PC-3 (cell line): Measurements from ENCODE around the gene ZNF318. TPM values are rescaled to one million over a fixed set of nuclear protein-coding genes. Genes with fewer than 3 reads are reported as not detected.

Source experiments
- ATAC-seq: fragments of 200-7000 bp; cut with Tn5 transposase; 2 replicates; pipeline ENCODE4 v1.9.1; 2020; ENCODE audit warnings: mild to moderate bottlenecking, moderate library complexity
- BruUV-seq: library from RNA; stranded (reverse); fragments of 400-500 nt; replicated peaks from 2 replicates; lab custom pipeline; 2021; lab: Mats Ljungman, UMichigan
- CTCF ChIA-PET: fragments of 300-600 bp; sonication (Branson Sonifier 250); formaldehyde crosslinking; loops from one replicate; lab custom pipeline; 2022; ENCODE audit warnings: antibody characterized with exemption; lab: Charles Lee
- POLR2A ChIA-PET: fragments of 300-600 bp; sonication (Branson Sonifier 250); formaldehyde crosslinking; loops from one replicate; lab custom pipeline; 2022; ENCODE audit warnings: antibody characterized with exemption; ENCODE audit not compliant: unreplicated experiment; lab: Charles Lee
- DNase-seq: peaks from one replicate; pipeline ENCODE4 v3.0.0-alpha.2; 2015
- H2AFZ ChIP-seq: fragments of 300-600 bp; sonication (generic); 2 replicates; pipeline ENCODE4 v1.6.0; 2016; ENCODE audit warnings: antibody characterized with exemption, low read length
- H3F3A ChIP-seq: fragments of 300-600 bp; sonication (generic); one replicate; pipeline ENCODE4 v1.6.0; 2017; ENCODE audit warnings: antibody characterized with exemption, low read length, control low read depth, mild to moderate bottlenecking; ENCODE audit not compliant: unreplicated experiment
- H3K27ac ChIP-seq: fragments of 300-600 bp; sonication (generic); 2 replicates; pipeline ENCODE4 v1.5.1; 2016; ENCODE audit warnings: mild to moderate bottlenecking, low read length
- H3K27me3 ChIP-seq: fragments of 300-600 bp; sonication (generic); 2 replicates; pipeline ENCODE4 v1.6.1; 2016; ENCODE audit warnings: low read length, mixed read lengths
- H3K36me3 ChIP-seq: fragments of 300-600 bp; sonication (generic); 2 replicates; pipeline ENCODE4 v1.6.1; 2016; ENCODE audit warnings: low read depth, mixed run types, low read length, mixed read lengths
- H3K4me1 ChIP-seq: fragments of 300-600 bp; sonication (generic); 2 replicates; pipeline ENCODE4 v1.5.1; 2016; ENCODE audit warnings: low read length; ENCODE audit not compliant: insufficient read depth
- H3K4me2 ChIP-seq: fragments of 300-600 bp; sonication (generic); 2 replicates; pipeline ENCODE4 v1.6.0; 2016; ENCODE audit warnings: low read length
- H3K4me3 ChIP-seq: fragments of 300-600 bp; sonication (generic); 2 replicates; pipeline ENCODE4 v1.5.1; 2016; ENCODE audit warnings: mild to moderate bottlenecking, low read length, mixed read lengths
- H3K79me2 ChIP-seq: fragments of 300-600 bp; sonication (generic); 2 replicates; pipeline ENCODE4 v1.6.1; 2017; ENCODE audit warnings: low read length, mixed read lengths
- H3K9ac ChIP-seq: fragments of 300-600 bp; sonication (generic); 2 replicates; pipeline ENCODE4 v1.6.0; 2016; ENCODE audit warnings: mild to moderate bottlenecking, low read length
- H3K9me2 ChIP-seq: fragments of 300-600 bp; sonication (generic); replicated peaks from 2 replicates; pipeline ENCODE4 v1.6.1; 2016; ENCODE audit warnings: mixed run types, low read length, mixed read lengths
- H3K9me3 ChIP-seq: fragments of 300-600 bp; sonication (generic); 2 replicates; pipeline ENCODE4 v1.6.1; 2016; ENCODE audit warnings: low read length, mixed read lengths
- H4K20me1 ChIP-seq: fragments of 300-600 bp; sonication (generic); 2 replicates; pipeline ENCODE4 v1.6.1; 2016; ENCODE audit warnings: low read length, mixed read lengths
- EZH2 ChIP-seq: fragments of 300-600 bp; sonication (generic); IDR thresholded peaks from one replicate; pipeline ENCODE4 v1.6.1; 2017; ENCODE audit warnings: antibody characterized with exemption, mild to moderate bottlenecking, low read length; ENCODE audit not compliant: unreplicated experiment
- EZH2phosphoT487 ChIP-seq: fragments of 300-600 bp; sonication (generic); IDR thresholded peaks from 2 replicates; pipeline ENCODE4 v1.6.1; 2018; ENCODE audit warnings: mild to moderate bottlenecking, antibody characterized with exemption, low read length, borderline replicate concordance
- intact Hi-C: fragments of 100-400 bp; cut with micrococcal nuclease; formaldehyde crosslinking; loops from 2 replicates; pipeline ENCODE4 v1.9.0; 2023
- total RNA-seq: library from RNA; depleted of rRNA; stranded (reverse); fragments of >200 nt; gene quantifications from 2 replicates; pipeline ENCODE4 v1.2.3, GENCODE V29; 2014
- TF ChIP-seq, protein P1 (sequence below): fragments of 300-600 bp; sonication (generic); conservative IDR thresholded peaks from 2 replicates; pipeline ENCODE4 v1.5.1; 2017; ENCODE audit warnings: antibody characterized with exemption, low read depth, mild to moderate bottlenecking, low read length

Gene ZNF318
- total RNA-seq, 1 experiment from 2014 or later, result 8.2 TPM

- intact Hi-C loops, result loop anchor here (10.0 kb wide), 1 partner anchor 136 kb away; no protein-coding TSS in a partner anchor
- peaks cover 18% of the 10 kb centered on the region for H3K79me2 ChIP-seq
- BruUV-seq, result TSS peak; percentile 51
- peak overlapping the region; percentile 85 for H3K4me2 ChIP-seq
- no peaks in the 10 kb centered on the region for H4K20me1 ChIP-seq
- H3K27me3 ChIP-seq, result no peaks in the 10 kb centered on the region
- no peak overlapping the region for H3K27ac ChIP-seq
- H3K9ac ChIP-seq, result peak overlapping the region; percentile 61
- no peaks in the 10 kb centered on the region for H3F3A ChIP-seq
- ChIA-PET POLR2A (no interaction called here), CTCF (interaction anchor here (0.5 kb wide), 1 partner anchor 17 kb away, joined by 6 read pairs; no protein-coding TSS in a partner anchor)
- peaks cover 22% of the 10 kb centered on the region for H3K4me1 ChIP-seq
- peak; percentile 28 for ATAC-seq
- H3K36me3 ChIP-seq, result 0 out of 2 replicates have a peak, but pooled peaks cover 5% of the 10 kb centered on the region
- peak overlapping the region; percentile 70 for H2AFZ ChIP-seq
- H3K9me2 ChIP-seq, result no peaks in the 10 kb centered on the region
- peak overlapping the region; percentile 94 for H3K4me3 ChIP-seq
- TF ChIP-seq EZH2, result no peak
- TF ChIP-seq, protein P1, sequence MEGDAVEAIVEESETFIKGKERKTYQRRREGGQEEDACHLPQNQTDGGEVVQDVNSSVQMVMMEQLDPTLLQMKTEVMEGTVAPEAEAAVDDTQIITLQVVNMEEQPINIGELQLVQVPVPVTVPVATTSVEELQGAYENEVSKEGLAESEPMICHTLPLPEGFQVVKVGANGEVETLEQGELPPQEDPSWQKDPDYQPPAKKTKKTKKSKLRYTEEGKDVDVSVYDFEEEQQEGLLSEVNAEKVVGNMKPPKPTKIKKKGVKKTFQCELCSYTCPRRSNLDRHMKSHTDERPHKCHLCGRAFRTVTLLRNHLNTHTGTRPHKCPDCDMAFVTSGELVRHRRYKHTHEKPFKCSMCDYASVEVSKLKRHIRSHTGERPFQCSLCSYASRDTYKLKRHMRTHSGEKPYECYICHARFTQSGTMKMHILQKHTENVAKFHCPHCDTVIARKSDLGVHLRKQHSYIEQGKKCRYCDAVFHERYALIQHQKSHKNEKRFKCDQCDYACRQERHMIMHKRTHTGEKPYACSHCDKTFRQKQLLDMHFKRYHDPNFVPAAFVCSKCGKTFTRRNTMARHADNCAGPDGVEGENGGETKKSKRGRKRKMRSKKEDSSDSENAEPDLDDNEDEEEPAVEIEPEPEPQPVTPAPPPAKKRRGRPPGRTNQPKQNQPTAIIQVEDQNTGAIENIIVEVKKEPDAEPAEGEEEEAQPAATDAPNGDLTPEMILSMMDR, result no peak
- no peak for TF ChIP-seq EZH2phosphoT487
- no peaks in the 10 kb centered on the region for H3K9me3 ChIP-seq
- peak; percentile 39 for DNase-seq
These were observed 937 bp downstream of the ZNF318 start for GRCh38 chr6:43368259-43369160.

GRCh38 chr6:43367245-43367984 is 2.0 kb downstream of the ZNF318 start:
- ChIA-PET POLR2A (no interaction called here), CTCF (no interaction called here)
- no peak for ATAC-seq
- Histone ChIP-seq H3K9ac (no peak overlapping the region), H3K4me2 (peak overlapping the region; percentile 85), H3K27ac (no peak overlapping the region), H3K4me3 (peak overlapping the region; percentile 94; the same call in 1 of the 2 replicates), H3F3A (no peaks in the 10 kb centered on the region), H3K27me3 (no peaks in the 10 kb centered on the region), H3K4me1 (peaks cover 22% of the 10 kb centered on the region), H3K79me2 (peaks cover 18% of the 10 kb centered on the region), H3K9me3 (no peaks in the 10 kb centered on the region), H4K20me1 (no peaks in the 10 kb centered on the region), H3K9me2 (no peaks in the 10 kb centered on the region), H2AFZ (no peak overlapping the region), H3K36me3 (peaks cover 5% of the 10 kb centered on the region; the same call in 1 of the 2 replicates)
- intact Hi-C loops, result loop anchor here (10.0 kb wide), 1 partner anchor 137 kb away; no protein-coding TSS in a partner anchor
- BruUV-seq, result no TSS peak
- no peak for DNase-seq
- TF ChIP-seq EZH2phosphoT487, result no peak
- TF ChIP-seq, protein P1, result no peak
- no peak for TF ChIP-seq EZH2
